T follicular helper cell (primary cell): ENCODE data around the gene INSIG2.
A peak's percentile ranks its signal among the peaks of the same experiment; 100 is the strongest.

ENCODE experiments used
- DNase-seq: peaks from one replicate; pipeline ENCODE4 v3.0.0-alpha.2; 2020; ENCODE audit warnings: low read depth
- total RNA-seq, 2 experiments: gene quantifications; one replicate each; lab custom pipeline; 2026; lab: John Stamatoyannopoulos, UW

INSIG2 gene
- 8.2 to 13.3 reads per million in 2 experiments for total RNA-seq

- peak; percentile 73 for DNase-seq
These were observed at the start of gene INSIG2 for GRCh38 chr2:118088051-118089024. INSIG2 (plus strand) TSS chr2:118088471; CDS start chr2:118096557, 8,086 bp downstream.

GRCh38 chr2:118040891-118041290 is 47.4 kb upstream of the INSIG2 start:
- no peak for DNase-seq

GRCh38 chr2:118044103-118044716 is 44.1 kb upstream of the INSIG2 start:
- DNase-seq: no peak

GRCh38 chr2:118044854-118045253 is 43.4 kb upstream of the INSIG2 start:
- DNase-seq: no peak

GRCh38 chr2:118045286-118045685 is 43.0 kb upstream of the INSIG2 start:
- no peak for DNase-seq

- DNase-seq: no peak
These were observed 41.5 kb upstream of the INSIG2 start for GRCh38 chr2:118046634-118047210.

- no peak for DNase-seq
These were observed 40.9 kb upstream of the INSIG2 start for GRCh38 chr2:118047380-118047826.

GRCh38 chr2:118048401-118048800 is 39.9 kb upstream of the INSIG2 start:
- no peak for DNase-seq

GRCh38 chr2:118049140-118049815 is 39.0 kb upstream of the INSIG2 start:
- no peak for DNase-seq

GRCh38 chr2:118049816-118050140 is 38.5 kb upstream of the INSIG2 start:
- DNase-seq: no peak

GRCh38 chr2:118050386-118050785 is 37.9 kb upstream of the INSIG2 start:
- DNase-seq: no peak

GRCh38 chr2:118050974-118051373 is 37.3 kb upstream of the INSIG2 start:
- DNase-seq: no peak

GRCh38 chr2:118051826-118052358 is 36.4 kb upstream of the INSIG2 start:
- DNase-seq: no peak

GRCh38 chr2:118052474-118052873 is 35.8 kb upstream of the INSIG2 start:
- no peak for DNase-seq

GRCh38 chr2:118053681-118054080 is 34.6 kb upstream of the INSIG2 start:
- DNase-seq: no peak

- no peak for DNase-seq
These were observed 33.9 kb upstream of the INSIG2 start for GRCh38 chr2:118054213-118055008.

GRCh38 chr2:118055512-118056164 is 32.6 kb upstream of the INSIG2 start:
- no peak for DNase-seq

GRCh38 chr2:118056165-118056534 is 32.1 kb upstream of the INSIG2 start:
- DNase-seq: no peak

- DNase-seq: no peak
These were observed 31.5 kb upstream of the INSIG2 start for GRCh38 chr2:118056801-118057200.

GRCh38 chr2:118058951-118059350 is 29.3 kb upstream of the INSIG2 start:
- DNase-seq: no peak
